ENCODE measurements around the gene NMNAT2.

NMNAT2 gene

DNA sequence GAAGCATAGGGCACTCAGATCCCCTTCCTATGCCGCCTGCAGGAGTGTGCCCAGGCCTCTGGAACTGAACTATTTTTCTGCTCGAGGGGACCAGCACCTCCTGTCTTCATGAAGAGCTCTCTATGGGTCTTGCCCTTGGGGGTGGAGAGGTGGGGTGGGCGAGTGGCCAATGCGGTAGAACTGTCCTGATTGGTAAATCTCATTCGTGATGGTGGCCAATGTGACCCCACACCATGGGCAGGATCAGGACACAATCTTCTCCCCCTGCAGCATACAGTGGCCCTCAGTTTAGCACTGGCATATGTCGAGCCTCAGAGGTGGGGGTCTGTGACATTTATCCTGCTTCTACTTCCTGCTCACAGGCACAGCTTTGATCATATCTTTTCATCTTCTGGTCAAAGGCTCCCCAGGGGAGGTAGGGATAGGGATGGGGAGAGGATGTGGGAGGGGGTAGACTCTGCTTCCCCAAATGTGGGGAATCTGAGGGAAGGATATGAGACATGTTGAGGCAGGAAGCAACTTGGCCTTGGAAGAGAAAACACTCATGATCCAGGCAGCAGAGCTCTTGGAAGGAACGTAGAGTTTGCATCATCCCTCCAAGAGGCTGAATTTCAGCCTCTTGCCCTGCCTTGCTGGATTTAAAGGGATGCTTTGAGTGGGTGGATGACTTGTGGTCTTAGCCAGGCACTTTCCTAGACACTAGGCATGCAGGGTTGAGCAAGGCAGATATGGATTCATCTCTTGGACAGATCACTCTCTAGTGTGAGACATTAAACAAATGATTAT lies 150.3 kb downstream of the NMNAT2 start:
- no peaks in the 10 kb centered on the region for H3K4me1 Mint-ChIP-seq (ENCODE audit: low read depth)
- no peaks in the 10 kb centered on the region for H3K36me3 Mint-ChIP-seq (ENCODE audit: low read depth)

GRCh38 chr1:183263886-183264602 lies 154.1 kb downstream of the NMNAT2 start:
- Mint-ChIP-seq H3K27ac (no peak overlapping the region), H3K9me3 (no peaks in the 10 kb centered on the region), H3K36me3 (ENCODE audit: low read depth) (no peaks in the 10 kb centered on the region), H3K4me1 (ENCODE audit: low read depth) (no peaks in the 10 kb centered on the region), H3K4me3 (no peak overlapping the region), H3K27me3 (peaks cover 15% of the 10 kb centered on the region)

More for the DNA sequence above, 150.3 kb downstream of the NMNAT2 start:
- H3K27me3 Mint-ChIP-seq = peaks cover 4% of the 10 kb centered on the region
- no peak overlapping the region for H3K4me3 Mint-ChIP-seq
- no peak overlapping the region for H3K27ac Mint-ChIP-seq
- no peaks in the 10 kb centered on the region for H3K9me3 Mint-ChIP-seq

DNA sequence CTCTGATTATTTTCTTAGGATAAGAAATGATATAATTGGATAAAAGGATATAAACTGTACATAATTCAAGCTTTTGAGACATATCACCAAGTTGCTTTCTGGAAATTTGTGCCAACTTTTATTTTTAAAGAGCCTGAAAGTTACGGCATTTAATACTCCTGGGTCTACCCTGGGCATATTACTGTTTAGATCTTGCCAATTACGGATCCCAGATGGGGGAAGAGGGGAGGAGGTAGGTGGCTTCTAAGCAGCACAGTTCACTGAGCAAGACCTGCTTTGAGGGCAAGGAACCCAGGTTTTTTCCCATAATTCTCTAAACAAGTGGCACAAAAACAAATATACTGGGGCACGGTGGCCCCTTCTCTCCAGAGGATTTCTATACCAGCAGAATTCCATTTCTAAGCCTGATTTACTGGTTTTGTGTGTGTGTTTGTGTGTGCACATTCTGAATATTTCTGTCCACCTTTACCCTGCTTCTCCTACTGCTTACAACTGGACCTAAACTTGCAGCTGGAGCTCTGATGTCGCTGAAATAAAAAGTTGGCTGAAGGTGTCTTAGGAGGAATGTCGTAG lies 155.5 kb downstream of the NMNAT2 start:
- Mint-ChIP-seq H3K27ac (no peak overlapping the region), H3K9me3 (no peaks in the 10 kb centered on the region), H3K4me3 (no peak overlapping the region), H3K4me1 (ENCODE audit: low read depth) (peaks cover 3% of the 10 kb centered on the region), H3K27me3 (peaks cover 23% of the 10 kb centered on the region), H3K36me3 (ENCODE audit: low read depth) (no peaks in the 10 kb centered on the region)

- peaks cover 23% of the 10 kb centered on the region for H3K27me3 Mint-ChIP-seq
- peaks cover 3% of the 10 kb centered on the region for H3K4me1 Mint-ChIP-seq (ENCODE audit: low read depth)
Observed at GRCh38 chr1:183259924-183260323, 158.3 kb downstream of the NMNAT2 start.

DNA sequence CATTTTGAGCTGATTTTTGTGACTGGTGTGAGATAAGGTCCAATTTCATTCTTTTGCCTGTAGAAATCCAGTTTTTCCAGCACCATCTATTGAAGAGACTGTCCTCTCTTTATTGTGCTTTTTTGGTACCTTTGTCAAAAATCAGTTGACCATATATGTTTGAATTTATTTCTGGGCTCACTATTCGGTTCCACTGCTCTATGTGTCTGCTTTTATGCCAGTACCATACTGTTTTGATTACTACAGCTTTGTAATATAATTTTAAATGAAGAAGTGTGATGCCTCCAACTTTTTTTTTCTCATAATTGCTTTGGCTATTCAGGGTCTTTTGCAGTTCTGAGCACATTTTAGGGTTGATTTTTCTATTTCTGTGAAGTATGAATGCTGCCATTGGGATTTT lies 163.1 kb downstream of the NMNAT2 start:
- Mint-ChIP-seq H3K4me3 (no peak overlapping the region), H3K36me3 (ENCODE audit: low read depth) (no peaks in the 10 kb centered on the region), H3K27me3 (peaks cover 20% of the 10 kb centered on the region), H3K4me1 (ENCODE audit: low read depth) (peaks cover 3% of the 10 kb centered on the region), H3K9me3 (peaks cover 3% of the 10 kb centered on the region), H3K27ac (no peak overlapping the region)

More at GRCh38 chr1:183259924-183260323, 158.3 kb downstream of the NMNAT2 start:
- H3K9me3 Mint-ChIP-seq = peaks cover 2% of the 10 kb centered on the region
- no peaks in the 10 kb centered on the region for H3K36me3 Mint-ChIP-seq (ENCODE audit: low read depth)
- H3K27ac Mint-ChIP-seq = no peak overlapping the region
- no peak overlapping the region for H3K4me3 Mint-ChIP-seq

GRCh38 chr1:183251959-183252450 lies 166.2 kb downstream of the NMNAT2 start:
- peaks cover 3% of the 10 kb centered on the region for H3K9me3 Mint-ChIP-seq
- no peak overlapping the region for H3K27ac Mint-ChIP-seq
- H3K4me1 Mint-ChIP-seq (ENCODE audit: low read depth) = no peaks in the 10 kb centered on the region
- H3K27me3 Mint-ChIP-seq = peaks cover 9% of the 10 kb centered on the region
- no peaks in the 10 kb centered on the region for H3K36me3 Mint-ChIP-seq (ENCODE audit: low read depth)
- no peak overlapping the region for H3K4me3 Mint-ChIP-seq

DNA sequence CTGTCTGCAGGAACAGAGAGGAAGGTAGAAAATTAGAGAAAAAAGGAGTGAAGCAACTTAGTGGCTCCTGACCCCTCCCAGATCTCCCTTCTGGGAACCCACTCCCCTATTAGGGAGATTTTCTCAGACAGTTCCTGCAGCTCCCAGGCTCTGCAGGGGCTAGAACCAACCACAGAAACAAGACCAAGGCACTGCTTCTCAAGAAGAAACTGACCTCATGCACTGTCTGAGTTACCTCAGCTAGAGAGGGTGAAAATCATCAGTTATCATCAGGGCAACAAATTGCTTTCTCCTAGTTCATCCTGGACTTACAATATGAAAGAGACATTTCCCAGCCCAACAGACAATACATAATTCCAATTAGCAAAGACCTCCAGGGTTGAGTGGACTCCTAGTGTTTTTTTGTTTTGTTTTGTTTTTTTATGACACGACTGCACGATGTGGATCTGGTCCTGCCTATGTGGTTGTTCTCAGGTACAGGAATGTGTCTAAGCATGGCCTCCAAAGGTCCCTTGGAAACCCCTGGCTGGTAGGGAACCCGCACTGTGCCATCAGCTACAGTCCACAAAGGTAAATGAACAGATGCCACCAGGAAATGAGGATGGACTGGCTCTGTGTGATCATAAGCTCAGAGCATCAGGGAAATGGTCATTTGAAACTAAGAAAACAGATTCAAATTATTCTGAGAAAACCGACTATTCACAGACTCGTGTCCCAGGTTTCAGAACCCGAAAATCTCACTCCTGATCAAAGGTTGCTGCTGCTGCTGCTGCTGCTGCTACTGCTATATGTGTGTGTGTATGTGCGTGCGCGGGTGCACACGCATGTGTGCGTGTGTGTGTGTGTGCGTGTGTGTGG lies 166.8 kb downstream of the NMNAT2 start:
- Mint-ChIP-seq H3K9me3 (peaks cover 3% of the 10 kb centered on the region), H3K4me1 (ENCODE audit: low read depth) (no peaks in the 10 kb centered on the region), H3K27me3 (peaks cover 9% of the 10 kb centered on the region), H3K4me3 (no peak overlapping the region), H3K36me3 (ENCODE audit: low read depth) (no peaks in the 10 kb centered on the region), H3K27ac (no peak overlapping the region)

DNA sequence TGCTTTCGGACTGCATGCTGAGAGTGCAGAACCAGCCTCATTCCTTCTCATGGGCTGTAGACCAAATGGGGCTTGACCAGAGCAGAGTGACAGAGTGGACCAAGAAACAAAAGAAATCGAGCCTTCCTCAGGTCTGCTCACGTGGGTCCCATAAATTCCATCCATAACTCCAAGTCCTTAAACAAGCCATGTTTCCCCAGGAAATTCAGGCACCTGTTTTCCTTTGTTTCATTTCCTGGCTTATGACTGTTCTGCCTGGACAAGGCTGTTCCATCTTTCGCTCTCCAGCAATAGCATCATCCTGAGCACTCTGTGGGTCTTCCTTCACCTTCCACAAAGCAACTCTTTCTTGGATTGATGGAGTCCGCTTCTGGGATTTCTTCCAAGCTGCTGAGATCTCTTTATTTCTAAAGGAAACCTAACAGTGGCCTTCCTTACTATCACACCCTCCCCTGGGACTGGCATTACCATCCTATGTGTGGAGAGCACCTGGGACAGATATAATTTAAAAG lies 168.2 kb downstream of the NMNAT2 start:
- peaks cover 2% of the 10 kb centered on the region for H3K9me3 Mint-ChIP-seq
- no peak overlapping the region for H3K27ac Mint-ChIP-seq
- H3K4me1 Mint-ChIP-seq (ENCODE audit: low read depth) = no peaks in the 10 kb centered on the region
- peaks cover 16% of the 10 kb centered on the region for H3K27me3 Mint-ChIP-seq
- no peak overlapping the region for H3K4me3 Mint-ChIP-seq
- H3K36me3 Mint-ChIP-seq (ENCODE audit: low read depth) = no peaks in the 10 kb centered on the region

- Mint-ChIP-seq H3K4me3 (no peak overlapping the region), H3K9me3 (no peaks in the 10 kb centered on the region), H3K36me3 (ENCODE audit: low read depth) (no peaks in the 10 kb centered on the region), H3K27ac (no peak overlapping the region), H3K27me3 (peaks cover 16% of the 10 kb centered on the region), H3K4me1 (ENCODE audit: low read depth) (no peaks in the 10 kb centered on the region)
Observed at GRCh38 chr1:183248989-183249691, 169.0 kb downstream of the NMNAT2 start.

DNA sequence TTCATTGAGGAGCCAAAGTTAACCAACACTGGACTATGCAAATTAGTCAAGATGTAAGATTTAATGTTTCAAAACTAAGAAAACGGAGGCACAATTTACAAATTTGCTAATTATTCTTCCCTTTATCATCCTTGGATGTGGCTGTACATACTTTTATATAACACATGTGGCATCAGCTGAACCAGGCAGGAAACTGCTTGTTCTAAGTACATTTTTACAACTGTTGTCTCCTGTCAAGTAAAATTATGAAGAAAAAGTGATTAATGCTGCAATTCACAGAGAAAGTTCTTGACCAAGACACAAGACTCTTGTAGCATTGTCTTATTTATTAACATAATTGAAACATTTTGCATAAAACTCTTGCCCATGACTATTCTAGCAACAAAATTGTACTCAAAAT lies 170.2 kb downstream of the NMNAT2 start:
- no peak overlapping the region for H3K27ac Mint-ChIP-seq
- H3K9me3 Mint-ChIP-seq = no peaks in the 10 kb centered on the region
- H3K4me3 Mint-ChIP-seq = no peak overlapping the region
- H3K27me3 Mint-ChIP-seq = peaks cover 16% of the 10 kb centered on the region
- H3K36me3 Mint-ChIP-seq (ENCODE audit: low read depth) = no peaks in the 10 kb centered on the region
- no peaks in the 10 kb centered on the region for H3K4me1 Mint-ChIP-seq (ENCODE audit: low read depth)

- Mint-ChIP-seq H3K4me3 (no peak overlapping the region), H3K27me3 (peaks cover 16% of the 10 kb centered on the region)
Observed at GRCh38 chr1:183247484-183247883, 170.7 kb downstream of the NMNAT2 start.

GRCh38 chr1:183247066-183247465 lies 171.1 kb downstream of the NMNAT2 start:
- H3K36me3 Mint-ChIP-seq (ENCODE audit: low read depth) = no peaks in the 10 kb centered on the region
- no peaks in the 10 kb centered on the region for H3K4me1 Mint-ChIP-seq (ENCODE audit: low read depth)
- no peaks in the 10 kb centered on the region for H3K9me3 Mint-ChIP-seq
- peaks cover 16% of the 10 kb centered on the region for H3K27me3 Mint-ChIP-seq
- no peak overlapping the region for H3K27ac Mint-ChIP-seq
- H3K4me3 Mint-ChIP-seq = no peak overlapping the region

More at GRCh38 chr1:183247484-183247883, 170.7 kb downstream of the NMNAT2 start:
- no peaks in the 10 kb centered on the region for H3K9me3 Mint-ChIP-seq
- H3K27ac Mint-ChIP-seq = no peak overlapping the region
- no peaks in the 10 kb centered on the region for H3K36me3 Mint-ChIP-seq (ENCODE audit: low read depth)
- H3K4me1 Mint-ChIP-seq (ENCODE audit: low read depth) = no peaks in the 10 kb centered on the region

- H3K4me3 Mint-ChIP-seq = no peak overlapping the region
- no peaks in the 10 kb centered on the region for H3K4me1 Mint-ChIP-seq (ENCODE audit: low read depth)
- no peaks in the 10 kb centered on the region for H3K36me3 Mint-ChIP-seq (ENCODE audit: low read depth)
- H3K27me3 Mint-ChIP-seq = peaks cover 12% of the 10 kb centered on the region
- no peak overlapping the region for H3K27ac Mint-ChIP-seq
- no peaks in the 10 kb centered on the region for H3K9me3 Mint-ChIP-seq
Observed at GRCh38 chr1:183246436-183246835, 171.7 kb downstream of the NMNAT2 start.

GRCh38 chr1:183245357-183245756 lies 172.8 kb downstream of the NMNAT2 start:
- Mint-ChIP-seq H3K27ac (no peak overlapping the region), H3K27me3 (peaks cover 12% of the 10 kb centered on the region), H3K4me3 (no peak overlapping the region), H3K4me1 (ENCODE audit: low read depth) (no peaks in the 10 kb centered on the region), H3K9me3 (no peaks in the 10 kb centered on the region), H3K36me3 (ENCODE audit: low read depth) (no peaks in the 10 kb centered on the region)
